Stimulated activated CD4-positive, alpha-beta T cell treated with anti-CD3 and anti-CD28 coated beads, Interleukin-2, amount 100 ng/mL, for 24 hours (primary cell): ENCODE data around the gene SRRM3.
"Not testable (repeated sequence)": the region's sequence is repeated elsewhere in the genome, so short reads cannot be mapped to it uniquely, and the experiment has no call there.

ENCODE experiments used
- DNase-seq, 2 donors: peaks; one replicate each; pipeline ENCODE4 v3.0.0-alpha.2; 2020

SRRM3 gene, protein sequence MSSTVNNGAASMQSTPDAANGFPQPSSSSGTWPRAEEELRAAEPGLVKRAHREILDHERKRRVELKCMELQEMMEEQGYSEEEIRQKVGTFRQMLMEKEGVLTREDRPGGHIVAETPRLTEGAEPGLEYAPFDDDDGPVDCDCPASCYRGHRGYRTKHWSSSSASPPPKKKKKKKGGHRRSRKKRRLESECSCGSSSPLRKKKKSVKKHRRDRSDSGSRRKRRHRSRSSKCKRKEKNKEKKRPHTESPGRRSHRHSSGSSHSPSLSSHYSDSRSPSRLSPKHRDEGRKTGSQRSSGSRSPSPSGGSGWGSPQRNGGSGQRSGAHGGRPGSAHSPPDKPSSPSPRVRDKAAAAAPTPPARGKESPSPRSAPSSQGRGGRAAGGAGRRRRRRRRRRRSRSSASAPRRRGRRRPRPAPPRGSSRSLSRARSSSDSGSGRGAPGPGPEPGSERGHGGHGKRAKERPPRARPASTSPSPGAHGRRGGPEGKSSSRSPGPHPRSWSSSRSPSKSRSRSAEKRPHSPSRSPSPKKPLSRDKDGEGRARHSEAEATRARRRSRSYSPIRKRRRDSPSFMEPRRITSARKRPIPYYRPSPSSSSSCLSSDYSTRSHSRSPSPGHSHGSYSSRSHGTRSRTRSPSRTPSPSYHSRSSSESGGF

GRCh38 chr7:76201732-76202665, at the start of gene SRRM3:
TSS of gene SRRM3 (plus strand) at chr7:76201896. CDS start at chr7:76235067, 33,171 bp downstream.
- peak; percentile 88 for DNase-seq

GRCh38 chr7:76151932-76152331, 49.8 kb upstream of the SRRM3 start:
- DNase-seq, result no peak

DNA sequence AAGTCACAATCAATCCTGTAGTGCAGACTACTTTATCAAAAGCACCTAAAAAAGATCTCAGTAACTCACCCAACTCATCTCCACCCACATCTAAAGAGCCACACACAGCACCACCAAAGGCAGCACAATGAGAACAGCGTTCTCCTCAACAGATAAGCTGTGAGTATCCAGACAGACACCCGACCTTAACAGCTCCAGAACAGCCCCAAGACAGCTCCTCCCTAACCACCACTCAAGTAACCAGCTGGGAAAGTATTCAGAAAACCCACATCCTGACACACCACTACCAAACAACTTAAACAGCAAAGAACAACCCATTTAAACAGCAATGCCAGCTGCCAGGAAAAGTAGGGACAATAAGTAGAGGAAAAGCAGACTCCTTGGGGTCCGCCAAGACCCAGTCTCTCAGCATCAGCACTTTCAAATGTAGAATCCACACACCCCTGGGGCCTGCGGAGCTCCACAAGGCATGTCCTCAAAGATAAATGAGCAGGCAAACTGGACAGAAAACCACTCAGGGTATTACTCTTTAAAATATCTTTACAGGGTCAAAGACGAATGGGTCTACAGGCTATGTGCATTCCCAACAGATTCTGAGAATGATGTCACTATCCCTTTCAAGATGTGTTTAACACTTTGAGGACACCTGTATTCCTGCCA, 48.0 kb upstream of the SRRM3 start:
- not testable (repeated sequence) for DNase-seq

GRCh38 chr7:76155938-76156337, 45.8 kb upstream of the SRRM3 start:
- DNase-seq, result no peak

DNA sequence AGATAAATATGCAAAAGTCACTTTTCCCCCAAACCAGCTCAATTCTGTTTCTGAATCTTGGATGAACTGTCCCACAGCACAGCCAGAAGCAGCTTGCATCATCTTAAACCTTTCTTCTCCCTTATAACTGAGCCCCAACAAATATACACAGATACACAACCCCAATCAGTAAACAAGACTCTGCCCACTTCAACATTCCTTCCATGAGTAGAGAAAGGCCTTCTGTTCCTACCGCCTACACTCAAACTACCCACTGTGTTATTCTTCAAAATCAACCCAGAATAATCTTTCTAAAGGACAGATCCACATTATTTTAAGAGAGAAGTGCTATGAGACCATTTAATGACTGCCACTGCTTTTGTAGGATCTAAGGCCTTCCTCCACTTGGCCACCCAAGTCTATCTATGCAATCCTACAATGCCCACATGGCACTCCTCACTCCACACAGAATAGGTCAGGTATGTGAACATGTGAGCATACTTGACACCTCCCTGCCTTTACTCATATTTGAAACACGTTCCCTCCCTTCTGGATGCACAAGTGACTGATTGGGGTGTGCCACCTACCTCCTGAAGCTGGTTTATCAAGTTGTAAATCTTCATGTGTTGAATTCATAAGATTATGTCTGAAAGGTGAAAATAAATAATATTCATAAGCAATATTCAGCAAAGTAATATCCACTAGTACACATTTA, 44.6 kb upstream of the SRRM3 start:
- not testable (repeated sequence) for DNase-seq

DNA sequence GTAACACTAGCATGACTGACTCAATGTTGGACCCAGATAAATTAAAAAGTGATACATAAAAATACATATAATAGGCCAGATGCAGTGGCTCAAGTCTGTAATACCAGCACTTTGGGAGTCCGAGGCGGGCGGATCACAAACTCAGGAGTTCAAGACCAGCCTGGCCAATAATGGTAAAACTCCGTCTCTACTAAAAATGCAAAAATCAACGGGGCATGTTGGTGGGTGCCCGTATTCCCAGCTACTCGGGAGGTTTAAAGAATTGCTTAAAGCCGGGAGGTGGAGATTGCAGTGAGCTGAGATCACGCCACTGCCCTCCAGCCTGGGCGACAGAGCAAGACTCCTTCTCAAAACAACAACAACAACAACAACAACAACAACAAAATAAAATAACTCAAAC, 43.3 kb upstream of the SRRM3 start:
- not testable (repeated sequence) for DNase-seq

- not testable (repeated sequence) for DNase-seq
These were observed 39.1 kb upstream of the SRRM3 start for GRCh38 chr7:76162416-76163170.

DNA sequence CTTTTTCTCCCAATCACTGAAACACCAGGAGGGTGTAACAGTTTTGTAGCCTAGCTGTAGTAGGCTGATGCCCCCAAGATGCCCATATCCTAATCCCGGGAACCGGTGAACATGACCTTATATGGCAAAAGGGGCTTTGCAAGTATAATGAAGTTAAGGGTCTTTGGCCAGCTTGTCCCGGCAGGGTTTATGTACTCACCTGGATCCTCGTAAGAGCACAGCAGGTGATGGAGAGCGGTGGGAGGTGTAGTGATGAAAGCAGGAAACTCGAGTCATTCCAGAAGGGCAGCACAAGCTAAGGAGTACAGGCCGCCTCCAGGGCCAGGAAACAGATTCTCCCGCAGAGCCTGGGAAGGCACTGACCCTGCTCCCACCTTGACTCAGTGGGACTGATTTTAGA, 37.9 kb upstream of the SRRM3 start:
- peak in 1 of 2 donors; percentile 12 for DNase-seq

DNA sequence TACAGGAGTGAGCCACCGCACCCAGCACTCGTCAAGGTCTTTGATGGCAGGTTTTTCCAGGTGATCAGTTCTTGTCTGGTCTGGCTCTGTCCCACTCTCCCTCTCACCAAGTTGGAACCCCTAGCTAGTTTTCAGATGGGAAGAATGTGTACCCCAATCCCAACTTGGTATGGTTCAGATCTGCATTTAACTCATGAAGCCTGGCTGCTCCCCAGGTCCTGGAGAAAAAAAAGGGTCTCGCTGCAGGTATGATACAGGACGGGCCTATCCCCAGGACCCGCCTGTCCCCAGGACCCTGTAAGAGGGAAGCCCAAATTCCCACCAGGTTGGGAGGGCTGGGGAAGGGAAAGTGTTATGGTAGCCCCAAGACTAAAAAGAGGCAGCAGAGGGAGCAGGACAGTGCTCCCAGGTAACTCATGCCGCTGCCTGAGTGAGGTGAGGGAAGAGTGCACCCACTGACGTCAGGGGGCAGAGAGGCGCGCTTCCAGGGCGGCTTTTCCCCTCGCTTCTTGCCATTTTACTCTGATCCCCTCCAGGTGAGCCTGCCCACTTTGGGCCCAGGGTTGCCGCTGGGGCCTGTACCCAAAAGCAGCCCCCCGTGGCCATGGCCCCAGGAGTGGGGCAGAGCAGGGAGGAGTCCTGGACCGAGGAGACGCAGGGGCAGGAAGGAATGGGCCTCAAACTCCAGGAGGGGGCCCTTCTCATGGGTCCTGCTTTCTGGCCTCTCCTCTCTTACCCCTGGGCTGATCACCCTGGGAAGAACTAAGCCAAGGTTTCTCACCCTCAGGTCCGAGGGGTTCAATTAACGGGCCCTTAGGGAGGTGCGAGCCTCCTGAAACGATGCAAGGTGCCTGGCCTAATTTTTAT, 36.4 kb upstream of the SRRM3 start:
- no peak for DNase-seq

GRCh38 chr7:76165973-76166403, 35.7 kb upstream of the SRRM3 start:
- DNase-seq, result no peak

GRCh38 chr7:76166404-76167255, 35.1 kb upstream of the SRRM3 start:
- DNase-seq, result peak; percentile 92 to 94

GRCh38 chr7:76173566-76174205, 28.0 kb upstream of the SRRM3 start:
- DNase-seq, result no peak

GRCh38 chr7:76176951-76177350, 24.7 kb upstream of the SRRM3 start:
- not testable (repeated sequence) for DNase-seq

- no peak for DNase-seq
These were observed 22.0 kb upstream of the SRRM3 start for GRCh38 chr7:76179686-76180085.

DNA sequence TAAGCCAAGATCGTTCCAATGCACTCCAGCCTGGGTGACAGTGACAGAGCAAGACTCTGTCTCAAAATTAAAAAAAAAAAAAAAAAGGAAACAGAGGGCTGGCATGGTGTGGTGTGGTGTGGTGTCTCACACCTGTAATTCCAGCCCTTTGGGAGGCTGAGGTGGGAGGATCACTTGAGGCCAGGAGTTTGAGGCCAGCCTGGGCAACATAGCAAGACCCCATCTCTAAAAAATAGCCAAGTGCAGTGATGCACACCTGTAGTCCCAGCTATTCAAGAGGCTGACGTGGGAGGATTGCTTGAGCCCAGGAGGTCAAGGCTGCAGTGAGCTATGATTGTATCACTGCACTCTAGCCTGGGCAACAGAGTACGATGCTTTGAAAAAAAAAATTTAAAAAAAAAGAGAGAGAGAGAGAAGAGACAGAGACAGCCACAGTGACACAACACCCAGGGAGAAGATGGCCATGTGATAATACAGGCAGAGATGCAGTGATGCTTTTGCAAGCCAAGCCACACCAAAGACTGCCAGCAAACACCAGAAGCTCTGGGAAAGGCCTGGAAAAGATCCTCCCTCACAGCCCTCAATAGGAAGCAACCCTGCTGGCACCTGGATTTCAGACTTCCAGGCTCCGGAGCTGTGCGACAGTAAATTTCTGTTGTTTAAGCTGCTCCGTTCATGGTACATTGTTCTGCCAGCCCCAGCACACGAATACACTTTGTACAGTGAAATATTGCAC, 19.3 kb upstream of the SRRM3 start:
- DNase-seq, result no peak

GRCh38 chr7:76185187-76185896, 16.4 kb upstream of the SRRM3 start:
- DNase-seq, result no peak

- DNase-seq, result no peak
These were observed 14.4 kb upstream of the SRRM3 start for GRCh38 chr7:76187272-76187671.
